Jurkat, Clone E6-1 (cell line): ENCODE results near the gene SLC12A5.

Experiments
- DNase-seq: peaks from one replicate; pipeline ENCODE4 v3.0.0-alpha.2; 2011; ENCODE audit warnings: low read depth, low spot score
- H3K4me3 ChIP-seq: 2 replicates; pipeline ENCODE4 v1.5.1; 2011; ENCODE audit warnings: mild to moderate bottlenecking, low read length, control low read depth, moderate library complexity

SLC12A5 gene

DNA sequence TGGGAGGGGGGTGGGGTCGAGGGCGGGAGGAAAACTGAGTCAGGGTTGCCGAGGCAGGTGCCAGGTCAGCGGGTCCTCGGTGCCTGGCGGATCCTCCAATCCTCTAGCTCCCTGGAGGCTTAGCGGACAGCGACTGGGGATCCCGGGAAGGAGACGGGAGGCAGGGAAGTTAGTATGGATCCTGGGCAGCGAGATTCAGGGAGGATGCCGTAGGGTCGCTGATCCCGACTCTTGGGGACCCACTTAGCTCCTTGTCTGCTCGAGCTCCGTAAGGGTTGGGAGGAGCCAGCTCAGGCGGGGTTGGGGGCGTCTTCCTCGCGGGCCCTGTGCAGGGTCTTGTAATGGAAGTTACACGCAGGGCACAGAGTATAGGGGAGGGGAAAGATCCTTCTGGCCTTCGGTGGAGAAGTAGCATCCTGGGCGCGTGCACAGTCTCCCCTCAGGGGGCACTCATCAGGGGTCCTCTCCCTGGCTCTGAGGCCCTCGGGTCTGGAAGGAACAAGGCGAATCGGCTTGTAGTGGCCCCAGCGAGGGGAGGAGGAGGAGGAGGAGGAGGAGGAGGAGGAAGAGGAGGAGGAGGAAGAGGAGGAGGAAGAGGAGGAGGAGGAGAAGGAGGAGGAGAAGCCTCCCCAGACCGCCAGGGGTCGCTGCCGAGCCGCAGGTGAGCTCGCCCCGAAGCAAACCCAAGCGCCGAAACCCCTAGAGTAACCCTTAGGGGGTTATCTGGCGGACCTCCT lies 6.4 kb upstream of the SLC12A5 start:
- no peak for DNase-seq
- H3K4me3 ChIP-seq = peak overlapping the region; percentile 58

DNA sequence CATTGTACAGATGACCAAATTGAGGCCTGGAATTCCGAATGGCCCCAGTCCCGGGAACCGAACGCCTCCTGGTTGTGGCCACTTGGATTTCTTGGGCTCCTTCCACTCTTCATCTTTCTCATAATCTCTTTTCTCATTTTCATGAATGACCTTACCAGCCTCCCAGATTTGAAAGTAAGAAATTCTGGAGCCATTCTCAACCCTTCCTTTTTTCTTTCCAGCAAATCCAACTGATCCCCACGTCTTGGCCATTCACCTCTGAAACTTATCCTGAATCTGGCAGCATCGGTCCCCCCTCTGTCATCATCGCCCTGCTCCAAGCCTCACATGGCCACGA lies 5.9 kb upstream of the SLC12A5 start:
- DNase-seq = no peak
- H3K4me3 ChIP-seq = no peak overlapping the region

DNA sequence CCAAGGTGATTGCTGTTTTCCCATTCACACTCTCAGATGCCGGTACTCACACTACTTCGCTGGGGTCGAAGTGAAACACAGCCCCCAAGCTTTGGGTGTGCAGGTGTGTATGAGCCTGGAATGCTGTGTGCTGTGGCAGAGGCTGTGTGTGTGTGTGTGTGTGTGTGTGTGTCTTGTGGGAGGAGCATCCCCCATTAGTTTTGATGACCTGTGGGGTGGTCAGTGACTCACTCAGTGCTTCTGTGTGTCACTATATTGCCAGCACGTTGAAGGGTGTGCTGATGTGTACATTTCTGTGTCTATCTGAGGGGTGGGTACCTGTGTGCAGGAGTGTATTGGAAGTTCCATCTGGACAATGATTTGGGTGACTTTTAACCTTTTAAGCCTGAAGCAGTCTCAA lies 5.0 kb upstream of the SLC12A5 start:
- no peak for DNase-seq
- H3K4me3 ChIP-seq = no peak overlapping the region

DNA sequence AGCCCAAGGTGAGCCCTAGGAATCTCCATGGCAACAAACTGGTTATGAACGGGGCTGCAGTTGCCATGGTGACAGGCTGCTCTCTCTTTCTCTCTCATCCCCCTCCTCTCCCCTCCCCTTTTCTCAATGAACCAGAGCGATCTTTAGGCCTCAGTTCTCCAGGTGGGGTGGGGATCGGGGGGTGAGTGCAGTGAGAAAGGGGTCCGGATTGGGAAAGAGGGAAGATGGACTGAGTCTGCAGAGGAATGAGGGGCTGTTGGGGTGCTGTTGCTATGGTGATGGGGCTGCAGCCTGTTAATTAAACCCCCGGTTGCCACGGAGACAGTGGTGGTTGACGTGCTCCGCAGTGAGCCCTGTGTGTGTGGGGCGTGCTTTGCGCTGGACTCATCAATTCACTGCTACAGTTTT lies 3.6 kb upstream of the SLC12A5 start:
- no peak for DNase-seq
- no peak overlapping the region for H3K4me3 ChIP-seq

DNA sequence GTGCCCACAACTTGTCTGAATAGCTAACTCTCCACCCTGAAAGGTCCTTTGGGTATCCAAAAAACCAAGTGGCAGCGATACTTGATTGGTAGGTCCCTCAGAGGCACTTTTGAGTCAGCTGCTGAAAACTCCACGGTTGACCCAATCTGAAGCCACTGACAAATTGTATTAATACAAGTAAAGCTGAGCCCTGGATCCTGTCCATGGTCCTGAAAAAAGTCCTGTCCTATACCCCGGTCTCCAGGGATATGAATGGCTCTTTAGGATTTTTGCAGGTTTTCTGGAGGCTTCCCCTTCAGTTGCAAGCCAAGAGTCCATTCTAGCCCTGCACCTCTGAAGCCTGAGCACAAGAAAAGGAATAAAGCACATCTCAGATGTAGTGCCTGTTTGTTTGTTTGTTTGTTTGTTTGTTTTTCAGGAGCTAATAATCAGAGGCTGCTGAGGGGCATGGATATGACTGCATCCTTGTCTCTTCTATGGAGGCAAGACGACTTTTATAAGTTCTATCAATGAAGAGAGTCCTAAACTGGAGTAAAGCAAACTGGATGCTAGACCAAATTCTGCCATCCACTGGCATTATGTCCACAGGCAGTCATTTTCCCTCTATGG lies 1.7 kb upstream of the SLC12A5 start:
- no peak for DNase-seq
- H3K4me3 ChIP-seq = no peak overlapping the region

DNA sequence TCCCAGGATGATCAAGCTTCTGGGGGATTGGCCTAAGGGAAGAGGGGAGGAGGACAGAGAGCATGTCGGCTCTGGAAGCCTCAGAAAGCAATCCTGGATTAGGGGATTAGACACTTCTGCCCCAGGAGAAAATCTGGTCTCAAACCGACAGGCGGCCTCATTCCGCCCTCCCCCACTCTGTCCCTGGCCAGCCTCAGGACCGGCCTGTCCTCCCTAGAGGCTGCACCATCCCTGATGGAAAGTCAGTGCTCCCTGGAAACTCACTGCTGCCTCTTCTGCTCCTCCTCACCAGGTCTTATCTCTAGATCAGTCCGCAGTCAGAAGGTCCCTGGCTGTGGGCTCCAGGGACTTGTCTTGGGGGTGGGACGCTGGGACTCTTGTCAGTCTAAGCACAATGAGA lies 905 bp upstream of the SLC12A5 start:
- no peak overlapping the region for H3K4me3 ChIP-seq
- DNase-seq = no peak

DNA sequence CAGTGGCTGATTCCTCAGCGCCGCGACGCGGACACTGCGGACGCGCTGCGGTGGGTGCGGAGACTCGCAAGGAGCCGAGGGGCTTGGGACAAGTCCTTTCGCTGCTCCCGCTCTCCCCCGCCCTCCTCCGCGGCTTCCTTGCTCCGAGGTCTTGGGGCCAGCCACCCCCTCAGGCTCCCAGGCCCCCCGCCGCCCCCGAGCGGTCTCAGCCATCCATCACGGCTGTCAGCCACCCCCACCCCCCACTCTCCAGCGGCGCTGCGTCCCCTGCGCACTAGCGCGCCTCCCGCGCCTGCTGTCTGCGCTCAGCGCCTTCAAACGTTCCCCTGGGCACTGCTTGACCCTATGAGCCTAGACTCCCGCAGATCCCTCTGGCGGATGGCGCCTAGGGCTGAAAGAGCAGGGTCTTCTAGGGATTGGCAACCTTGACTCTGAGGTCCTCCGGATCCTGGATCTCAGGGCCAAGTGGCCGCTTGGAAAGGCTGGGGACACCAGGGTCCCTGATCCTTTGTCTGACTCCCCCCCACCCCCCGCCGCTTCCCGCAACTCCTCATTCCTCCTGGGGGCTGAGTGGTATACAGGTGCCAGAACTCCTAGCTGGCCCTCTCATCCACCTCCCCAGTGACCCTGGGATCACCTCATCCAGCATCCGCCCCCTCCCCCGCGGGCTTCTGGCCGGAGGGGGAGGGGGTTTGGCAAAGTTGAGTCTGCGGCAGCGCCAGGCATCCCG lies 1.4 kb downstream of the SLC12A5 start:
- DNase-seq = no peak
- H3K4me3 ChIP-seq = no peak overlapping the region

DNA sequence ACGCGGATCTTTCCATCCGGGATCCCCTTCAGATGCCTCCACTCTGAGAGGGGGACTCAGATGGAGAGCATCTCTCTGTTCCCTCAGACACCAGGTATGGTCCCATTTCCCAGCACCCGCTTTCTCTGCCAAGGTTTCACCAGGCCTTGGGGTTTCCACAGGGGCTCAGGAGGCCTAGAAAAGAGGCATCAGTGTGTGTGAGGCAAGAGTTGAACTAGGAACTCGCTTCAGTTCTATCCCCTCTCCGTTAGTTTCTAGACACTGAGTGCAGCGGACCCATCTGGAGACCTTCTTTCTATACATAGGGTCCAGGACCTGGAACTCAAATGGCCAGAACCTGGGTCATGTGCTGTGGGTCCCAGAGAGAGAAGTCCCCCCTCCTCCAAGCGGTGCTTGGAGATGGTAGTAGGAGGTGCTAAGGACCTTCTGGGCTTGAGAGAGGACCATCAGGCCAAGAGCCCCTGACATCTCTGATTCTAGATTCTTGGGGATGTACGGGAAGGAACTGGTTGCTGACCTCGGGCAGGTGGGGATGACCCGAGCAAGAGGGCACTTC lies 2.1 kb downstream of the SLC12A5 start:
- H3K4me3 ChIP-seq = no peak overlapping the region
- DNase-seq = no peak

DNA sequence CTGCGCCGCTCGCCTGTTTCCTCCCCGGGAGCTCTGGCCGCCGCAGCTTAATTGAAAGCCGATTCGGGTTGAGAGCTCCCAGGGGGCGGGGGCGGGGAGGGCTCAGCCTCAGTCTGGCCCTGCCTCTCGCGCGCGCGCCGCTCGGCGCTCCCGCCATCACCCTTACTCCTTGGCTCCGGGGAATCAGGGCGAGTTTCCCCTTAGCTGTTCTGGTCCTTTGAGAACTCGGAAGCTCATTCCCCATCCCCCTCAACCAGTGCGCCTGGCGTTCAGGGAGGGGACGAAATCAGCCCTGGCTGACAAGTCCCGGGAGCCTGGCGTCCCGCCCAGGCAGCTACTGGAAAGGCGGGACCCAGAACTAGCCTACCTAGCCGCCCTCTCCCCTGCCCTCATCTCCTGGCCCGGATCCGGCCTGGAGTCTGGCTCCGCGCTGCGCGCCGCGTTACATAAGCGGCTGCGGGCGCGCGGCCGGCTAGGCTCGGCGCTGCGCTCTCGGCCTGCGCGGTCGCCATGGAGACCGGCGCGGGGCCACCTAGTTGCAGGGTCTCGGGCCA lies 2.8 kb downstream of the SLC12A5 start:
- H3K4me3 ChIP-seq = no peak overlapping the region
- DNase-seq = no peak

DNA sequence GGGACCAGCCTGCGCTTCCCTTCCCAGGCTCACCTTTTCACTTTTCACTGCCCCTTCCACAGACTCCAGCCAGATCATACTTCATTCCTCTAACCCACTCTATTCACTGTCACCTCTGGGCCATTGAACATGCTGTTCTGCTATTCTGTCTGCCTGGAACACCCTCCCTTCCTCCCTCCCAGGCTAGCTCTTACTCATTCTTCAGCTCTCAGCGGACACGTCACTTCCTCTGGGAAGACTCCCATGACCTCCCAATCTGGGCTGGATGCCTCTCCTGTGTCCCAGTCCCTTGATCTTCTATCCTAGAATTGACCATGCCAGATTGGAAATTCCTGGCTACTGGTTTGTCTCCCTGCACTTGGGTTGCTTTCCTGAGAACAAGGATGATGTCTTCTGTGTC lies 5.0 kb downstream of the SLC12A5 start:
- H3K4me3 ChIP-seq = no peak overlapping the region
- DNase-seq = no peak

DNA sequence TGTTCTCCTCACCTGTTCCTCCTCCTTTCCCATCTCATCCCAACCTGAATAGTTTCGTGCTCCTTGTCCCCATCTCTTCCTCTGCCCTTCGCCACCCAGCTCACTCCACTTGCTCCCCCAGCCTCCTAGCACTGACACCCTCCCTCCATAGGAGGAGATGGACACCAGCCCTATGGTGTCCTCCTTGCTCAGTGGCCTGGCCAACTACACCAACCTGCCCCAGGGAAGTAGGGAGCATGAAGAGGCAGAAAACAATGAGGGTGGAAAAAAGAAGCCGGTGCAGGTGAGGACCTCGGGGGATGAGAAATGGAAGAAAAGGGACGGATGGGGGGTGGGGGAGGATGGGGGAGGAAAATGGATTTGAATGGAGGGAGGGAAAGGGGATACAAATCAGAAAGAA lies 6.2 kb downstream of the SLC12A5 start:
- DNase-seq = no peak
- no peak overlapping the region for H3K4me3 ChIP-seq

DNA sequence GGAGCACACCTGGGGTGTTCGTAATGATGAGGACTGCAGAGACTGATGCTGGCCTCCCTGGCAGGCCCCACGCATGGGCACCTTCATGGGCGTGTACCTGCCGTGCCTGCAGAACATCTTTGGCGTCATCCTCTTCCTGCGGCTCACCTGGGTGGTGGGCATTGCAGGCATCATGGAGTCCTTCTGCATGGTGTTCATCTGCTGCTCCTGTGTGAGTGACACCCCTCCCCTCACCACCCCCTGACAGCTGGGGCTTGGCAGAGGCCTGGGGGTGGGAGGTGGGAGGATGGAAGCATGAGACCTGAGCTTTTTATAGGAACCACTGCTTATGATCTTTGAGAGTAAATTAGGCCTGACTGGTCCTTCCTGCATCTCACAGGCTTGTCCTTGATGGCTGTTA lies 6.7 kb downstream of the SLC12A5 start:
- no peak for DNase-seq
- H3K4me3 ChIP-seq = no peak overlapping the region

DNA sequence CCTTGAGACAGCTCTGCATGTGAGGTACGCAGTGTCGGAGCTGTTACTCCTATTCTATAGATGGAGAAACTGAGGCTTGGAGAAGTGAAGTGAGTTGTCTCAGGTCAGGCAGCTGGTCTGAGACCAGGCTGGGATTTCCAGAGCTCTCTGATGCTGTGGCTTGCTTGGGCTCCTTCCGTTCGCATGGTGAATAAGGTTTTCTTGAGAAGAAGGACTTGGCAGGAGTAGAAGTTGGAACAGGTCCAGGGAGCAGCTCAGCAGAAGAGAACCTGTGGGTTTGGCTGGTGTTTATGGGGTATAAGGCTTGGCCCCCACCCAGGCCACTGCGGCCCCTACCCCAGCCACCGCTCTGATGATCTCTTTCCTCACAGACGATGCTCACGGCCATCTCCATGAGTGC lies 7.4 kb downstream of the SLC12A5 start:
- DNase-seq = no peak
- H3K4me3 ChIP-seq = no peak overlapping the region

DNA sequence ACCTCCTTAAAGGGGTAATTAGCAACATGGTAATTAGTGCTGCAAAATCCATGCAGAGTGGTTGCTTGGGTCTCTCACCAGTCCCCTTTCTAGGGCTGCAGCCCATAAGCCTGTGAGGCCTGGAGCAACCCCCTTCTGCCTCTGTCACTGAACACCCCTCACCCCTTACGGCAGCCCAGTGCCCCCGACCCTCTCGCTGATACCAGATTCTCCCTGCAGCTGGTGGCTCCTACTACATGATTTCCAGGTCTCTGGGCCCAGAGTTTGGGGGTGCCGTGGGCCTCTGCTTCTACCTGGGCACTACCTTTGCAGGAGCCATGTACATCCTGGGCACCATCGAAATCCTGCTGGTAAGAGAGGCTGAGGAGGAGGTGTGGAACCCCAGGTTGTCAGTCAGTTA lies 8.0 kb downstream of the SLC12A5 start:
- H3K4me3 ChIP-seq = no peak overlapping the region
- DNase-seq = no peak

DNA sequence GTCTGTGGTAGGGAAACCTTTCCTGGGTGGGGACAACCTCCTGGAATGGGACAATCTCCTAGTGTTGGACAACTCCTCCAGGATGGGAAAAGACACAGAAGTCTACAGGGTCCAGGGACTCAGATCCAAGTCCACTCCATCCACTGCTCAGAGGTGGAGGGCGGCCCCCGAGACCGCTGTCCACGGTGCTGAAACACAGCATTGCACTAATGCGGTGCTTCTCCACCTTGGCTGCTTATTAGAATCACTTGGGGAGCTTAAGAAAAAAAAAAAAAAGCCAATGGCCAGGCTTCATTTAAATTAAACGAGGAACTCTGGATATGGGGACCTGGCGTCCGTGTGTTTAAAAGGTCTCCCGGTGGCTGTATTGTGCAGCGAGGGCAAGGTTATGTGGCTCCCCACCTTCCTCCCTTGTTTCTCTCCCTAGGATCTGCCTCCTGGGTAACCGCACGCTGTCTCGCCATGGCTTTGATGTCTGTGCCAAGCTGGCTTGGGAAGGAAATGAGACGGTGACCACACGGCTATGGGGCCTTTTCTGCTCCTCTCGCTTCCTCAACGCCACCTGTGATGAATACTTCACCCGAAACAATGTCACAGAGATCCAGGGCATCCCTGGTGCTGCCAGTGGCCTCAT lies 12.0 kb downstream of the SLC12A5 start:
- no peak overlapping the region for H3K4me3 ChIP-seq
- peak; percentile 34 for DNase-seq

DNA sequence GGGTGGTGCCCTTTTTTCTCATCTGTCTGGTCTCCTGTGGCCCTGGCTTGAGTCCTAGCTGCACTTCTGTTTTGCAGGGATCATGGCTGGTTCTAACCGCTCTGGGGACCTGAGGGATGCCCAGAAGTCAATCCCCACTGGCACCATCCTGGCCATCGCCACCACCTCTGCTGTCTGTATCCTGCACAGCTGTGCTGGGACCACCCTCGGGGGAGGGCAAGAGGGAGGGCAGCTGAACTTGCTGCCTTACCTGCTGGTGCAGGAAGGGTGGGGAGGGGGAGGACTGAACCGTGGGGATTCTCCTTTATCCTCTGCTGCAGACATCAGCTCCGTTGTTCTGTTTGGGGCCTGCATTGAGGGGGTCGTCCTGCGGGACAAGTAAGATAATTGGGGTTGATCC lies 14.5 kb downstream of the SLC12A5 start:
- H3K4me3 ChIP-seq = no peak overlapping the region
- DNase-seq = no peak

DNA sequence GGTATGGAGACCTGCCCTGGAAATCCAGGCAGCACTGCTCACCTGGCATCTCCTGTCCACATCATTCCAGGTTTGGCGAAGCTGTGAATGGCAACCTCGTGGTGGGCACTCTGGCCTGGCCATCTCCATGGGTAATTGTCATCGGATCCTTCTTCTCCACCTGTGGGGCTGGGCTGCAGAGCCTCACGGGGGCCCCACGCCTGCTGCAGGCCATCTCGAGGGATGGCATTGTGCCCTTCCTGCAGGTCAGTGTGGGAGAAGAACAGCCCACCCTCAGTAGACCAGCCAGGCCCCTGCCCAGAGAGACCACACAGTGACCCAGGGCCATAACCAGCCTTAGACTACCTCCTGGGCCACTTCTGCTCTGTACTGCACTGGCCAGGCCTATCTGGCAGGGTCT lies 15.9 kb downstream of the SLC12A5 start:
- no peak overlapping the region for H3K4me3 ChIP-seq
- no peak for DNase-seq

DNA sequence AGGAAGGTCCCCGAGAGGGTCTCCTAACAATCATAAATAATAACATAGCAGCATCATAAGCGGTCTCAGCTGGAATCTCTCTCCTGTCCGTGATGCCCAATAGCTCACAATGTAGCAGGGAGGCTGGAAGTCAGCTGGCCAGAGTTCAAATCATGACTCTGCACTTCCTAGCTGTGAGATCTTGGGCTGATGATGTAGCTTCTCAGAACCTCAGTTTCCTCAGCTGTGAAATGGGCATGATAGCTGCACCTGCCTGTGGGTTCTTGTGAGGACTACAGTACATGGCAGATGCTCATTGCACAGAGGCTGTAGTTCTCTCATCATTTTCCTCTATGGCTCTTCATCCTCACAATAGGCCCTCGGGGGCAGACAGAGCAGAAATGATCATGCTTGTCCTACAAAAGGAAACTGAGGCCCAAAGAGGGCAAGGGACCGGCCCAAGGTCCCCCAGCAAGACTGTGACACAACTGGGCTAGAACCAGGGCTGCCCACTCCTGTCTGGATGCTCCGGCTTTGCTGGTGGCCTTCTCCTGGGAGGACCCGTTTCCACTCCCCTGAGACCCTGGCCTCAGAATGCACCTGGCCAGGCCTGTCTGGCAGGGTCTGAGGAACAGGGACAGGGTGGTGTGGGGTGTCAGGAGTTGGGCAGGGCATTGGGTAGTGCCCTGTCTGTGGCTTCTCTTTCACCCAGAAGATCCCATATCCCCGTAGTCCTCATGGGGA lies 17.7 kb downstream of the SLC12A5 start:
- DNase-seq = no peak
- H3K4me3 ChIP-seq = no peak overlapping the region

DNA sequence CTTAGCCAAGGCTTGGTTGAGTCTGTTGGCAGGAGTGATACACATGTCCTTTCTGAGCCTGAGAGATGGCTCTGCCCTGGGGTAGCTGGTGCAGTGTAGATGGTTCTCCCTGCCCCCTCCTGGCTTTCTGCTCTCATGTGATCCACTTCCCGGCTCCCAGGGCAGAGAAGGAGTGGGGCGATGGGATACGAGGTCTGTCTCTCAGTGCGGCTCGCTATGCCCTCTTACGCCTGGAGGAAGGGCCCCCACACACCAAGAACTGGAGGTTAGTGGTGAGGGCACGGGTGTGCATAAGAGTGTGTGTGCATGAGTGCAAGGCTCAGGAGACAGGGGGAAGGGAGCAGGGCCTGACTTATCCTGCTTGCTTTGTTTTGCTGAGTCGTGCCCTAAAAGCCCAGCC lies 18.8 kb downstream of the SLC12A5 start:
- no peak for DNase-seq
- H3K4me3 ChIP-seq = no peak overlapping the region
